GM23338 (cell line): Measurements from ENCODE around the gene GCAT.

ENCODE experiments used
- CREB1 ChIP-seq: fragments of 250-450 bp; sonication (Bioruptor Pico); IDR thresholded peaks from 2 replicates; pipeline ENCODE4 v1.5.0; 2020; ENCODE audit warnings: low read depth, mild to moderate bottlenecking, moderate library complexity
- EZH2 ChIP-seq: fragments of 200-600 bp; sonication (generic); IDR thresholded peaks from one replicate; pipeline ENCODE4 v1.8.0; 2017; ENCODE audit warnings: antibody characterized with exemption, mild to moderate bottlenecking, low read depth; ENCODE audit not compliant: unreplicated experiment
- EZH2phosphoT487 ChIP-seq: fragments of 200-600 bp; sonication (generic); IDR thresholded peaks from one replicate; pipeline ENCODE4 v1.8.1; 2018; ENCODE audit warnings: antibody characterized with exemption; ENCODE audit not compliant: unreplicated experiment
- JUNB ChIP-seq: IDR thresholded peaks from one replicate; pipeline ENCODE4 v1.6.1; 2016; ENCODE audit warnings: antibody characterized with exemption; ENCODE audit not compliant: unreplicated experiment
- NANOG ChIP-seq: IDR thresholded peaks from 2 replicates; pipeline ENCODE4 v1.6.1; 2016; ENCODE audit warnings: antibody characterized with exemption, borderline replicate concordance
- POLR2AphosphoS5 ChIP-seq: IDR thresholded peaks from 2 replicates; pipeline ENCODE4 v1.6.1; 2016; ENCODE audit warnings: antibody characterized with exemption, low read depth
- STAT1 ChIP-seq: IDR thresholded peaks from one replicate; pipeline ENCODE4 v1.6.1; 2016; ENCODE audit warnings: antibody characterized with exemption; ENCODE audit not compliant: unreplicated experiment
- ZNF114 ChIP-seq: fragments of 250-450 bp; sonication (Bioruptor Pico); IDR thresholded peaks from 2 replicates; pipeline ENCODE4 v1.5.0; 2020; ENCODE audit warnings: mild to moderate bottlenecking, moderate library complexity
- ZNF331 ChIP-seq: fragments of 250-450 bp; sonication (Bioruptor Pico); IDR thresholded peaks from 2 replicates; pipeline ENCODE4 v1.5.0; 2020; ENCODE audit warnings: low read depth, mild to moderate bottlenecking, moderate library complexity
- TF ChIP-seq, protein P1 (sequence below), 2 experiments: fragments of 200-600 bp in 1 of 2; sonication (generic) in 1 of 2; conservative IDR thresholded peaks; 2 replicates each; pipeline versions ENCODE4 v1.5.1 to v1.6.1; 2016 to 2017; ENCODE audit warnings: antibody characterized with exemption in 2 of 2, low read depth in 2 of 2, mild to moderate bottlenecking in 2 of 2, moderate library complexity in 1 of 2
- TF ChIP-seq, protein P2 (sequence below): IDR thresholded peaks from one replicate; pipeline ENCODE4 v1.6.1; 2018; ENCODE audit warnings: antibody characterized with exemption; ENCODE audit not compliant: unreplicated experiment
- TF ChIP-seq, protein P3 (sequence below): IDR thresholded peaks from 2 replicates; pipeline ENCODE4 v1.6.1; 2016; ENCODE audit warnings: antibody characterized with exemption
- TF ChIP-seq, protein P4 (sequence below): fragments of 250-450 bp; sonication (Bioruptor Pico); IDR thresholded peaks from 2 replicates; pipeline ENCODE4 v1.5.0; 2020; ENCODE audit warnings: mild to moderate bottlenecking, moderate library complexity

DNA sequence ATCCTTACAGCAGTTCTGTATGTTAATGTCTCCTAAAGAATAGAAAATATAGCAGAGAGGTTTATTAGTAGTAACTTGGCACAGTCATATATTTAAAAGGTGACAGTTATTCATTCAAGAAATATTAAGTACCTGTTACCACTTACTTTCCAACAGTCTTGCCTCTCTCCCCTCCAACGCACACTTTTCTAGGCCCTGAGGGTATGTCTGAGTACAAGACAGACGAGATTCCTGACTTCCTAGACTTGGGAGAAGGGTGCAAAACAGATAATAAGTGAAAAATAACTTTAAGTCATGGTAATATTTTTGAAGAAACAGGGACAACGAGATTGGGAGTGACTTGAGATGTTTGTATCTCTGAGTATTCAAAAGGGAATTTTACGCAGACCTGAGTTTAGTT, 43.1 kb downstream of the GCAT start:
- TF ChIP-seq JUNB (no peak), EZH2 (no peak), EZH2phosphoT487 (no peak), POLR2AphosphoS5 (no peak), NANOG (no peak), CREB1 (CRISPR knock-in tag) (no peak), STAT1 (no peak), ZNF331 (no peak), ZNF114 (no peak)
- TF ChIP-seq, protein P1, sequence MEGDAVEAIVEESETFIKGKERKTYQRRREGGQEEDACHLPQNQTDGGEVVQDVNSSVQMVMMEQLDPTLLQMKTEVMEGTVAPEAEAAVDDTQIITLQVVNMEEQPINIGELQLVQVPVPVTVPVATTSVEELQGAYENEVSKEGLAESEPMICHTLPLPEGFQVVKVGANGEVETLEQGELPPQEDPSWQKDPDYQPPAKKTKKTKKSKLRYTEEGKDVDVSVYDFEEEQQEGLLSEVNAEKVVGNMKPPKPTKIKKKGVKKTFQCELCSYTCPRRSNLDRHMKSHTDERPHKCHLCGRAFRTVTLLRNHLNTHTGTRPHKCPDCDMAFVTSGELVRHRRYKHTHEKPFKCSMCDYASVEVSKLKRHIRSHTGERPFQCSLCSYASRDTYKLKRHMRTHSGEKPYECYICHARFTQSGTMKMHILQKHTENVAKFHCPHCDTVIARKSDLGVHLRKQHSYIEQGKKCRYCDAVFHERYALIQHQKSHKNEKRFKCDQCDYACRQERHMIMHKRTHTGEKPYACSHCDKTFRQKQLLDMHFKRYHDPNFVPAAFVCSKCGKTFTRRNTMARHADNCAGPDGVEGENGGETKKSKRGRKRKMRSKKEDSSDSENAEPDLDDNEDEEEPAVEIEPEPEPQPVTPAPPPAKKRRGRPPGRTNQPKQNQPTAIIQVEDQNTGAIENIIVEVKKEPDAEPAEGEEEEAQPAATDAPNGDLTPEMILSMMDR (conservative IDR thresholded peaks at IDR 0.05; ENCODE audit: low read depth in 2 of 2), result no peak
- TF ChIP-seq, protein P2, sequence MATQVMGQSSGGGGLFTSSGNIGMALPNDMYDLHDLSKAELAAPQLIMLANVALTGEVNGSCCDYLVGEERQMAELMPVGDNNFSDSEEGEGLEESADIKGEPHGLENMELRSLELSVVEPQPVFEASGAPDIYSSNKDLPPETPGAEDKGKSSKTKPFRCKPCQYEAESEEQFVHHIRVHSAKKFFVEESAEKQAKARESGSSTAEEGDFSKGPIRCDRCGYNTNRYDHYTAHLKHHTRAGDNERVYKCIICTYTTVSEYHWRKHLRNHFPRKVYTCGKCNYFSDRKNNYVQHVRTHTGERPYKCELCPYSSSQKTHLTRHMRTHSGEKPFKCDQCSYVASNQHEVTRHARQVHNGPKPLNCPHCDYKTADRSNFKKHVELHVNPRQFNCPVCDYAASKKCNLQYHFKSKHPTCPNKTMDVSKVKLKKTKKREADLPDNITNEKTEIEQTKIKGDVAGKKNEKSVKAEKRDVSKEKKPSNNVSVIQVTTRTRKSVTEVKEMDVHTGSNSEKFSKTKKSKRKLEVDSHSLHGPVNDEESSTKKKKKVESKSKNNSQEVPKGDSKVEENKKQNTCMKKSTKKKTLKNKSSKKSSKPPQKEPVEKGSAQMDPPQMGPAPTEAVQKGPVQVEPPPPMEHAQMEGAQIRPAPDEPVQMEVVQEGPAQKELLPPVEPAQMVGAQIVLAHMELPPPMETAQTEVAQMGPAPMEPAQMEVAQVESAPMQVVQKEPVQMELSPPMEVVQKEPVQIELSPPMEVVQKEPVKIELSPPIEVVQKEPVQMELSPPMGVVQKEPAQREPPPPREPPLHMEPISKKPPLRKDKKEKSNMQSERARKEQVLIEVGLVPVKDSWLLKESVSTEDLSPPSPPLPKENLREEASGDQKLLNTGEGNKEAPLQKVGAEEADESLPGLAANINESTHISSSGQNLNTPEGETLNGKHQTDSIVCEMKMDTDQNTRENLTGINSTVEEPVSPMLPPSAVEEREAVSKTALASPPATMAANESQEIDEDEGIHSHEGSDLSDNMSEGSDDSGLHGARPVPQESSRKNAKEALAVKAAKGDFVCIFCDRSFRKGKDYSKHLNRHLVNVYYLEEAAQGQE, result no peak
- TF ChIP-seq, protein P3, sequence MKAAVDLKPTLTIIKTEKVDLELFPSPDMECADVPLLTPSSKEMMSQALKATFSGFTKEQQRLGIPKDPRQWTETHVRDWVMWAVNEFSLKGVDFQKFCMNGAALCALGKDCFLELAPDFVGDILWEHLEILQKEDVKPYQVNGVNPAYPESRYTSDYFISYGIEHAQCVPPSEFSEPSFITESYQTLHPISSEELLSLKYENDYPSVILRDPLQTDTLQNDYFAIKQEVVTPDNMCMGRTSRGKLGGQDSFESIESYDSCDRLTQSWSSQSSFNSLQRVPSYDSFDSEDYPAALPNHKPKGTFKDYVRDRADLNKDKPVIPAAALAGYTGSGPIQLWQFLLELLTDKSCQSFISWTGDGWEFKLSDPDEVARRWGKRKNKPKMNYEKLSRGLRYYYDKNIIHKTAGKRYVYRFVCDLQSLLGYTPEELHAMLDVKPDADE, result no peak
- TF ChIP-seq, protein P4, sequence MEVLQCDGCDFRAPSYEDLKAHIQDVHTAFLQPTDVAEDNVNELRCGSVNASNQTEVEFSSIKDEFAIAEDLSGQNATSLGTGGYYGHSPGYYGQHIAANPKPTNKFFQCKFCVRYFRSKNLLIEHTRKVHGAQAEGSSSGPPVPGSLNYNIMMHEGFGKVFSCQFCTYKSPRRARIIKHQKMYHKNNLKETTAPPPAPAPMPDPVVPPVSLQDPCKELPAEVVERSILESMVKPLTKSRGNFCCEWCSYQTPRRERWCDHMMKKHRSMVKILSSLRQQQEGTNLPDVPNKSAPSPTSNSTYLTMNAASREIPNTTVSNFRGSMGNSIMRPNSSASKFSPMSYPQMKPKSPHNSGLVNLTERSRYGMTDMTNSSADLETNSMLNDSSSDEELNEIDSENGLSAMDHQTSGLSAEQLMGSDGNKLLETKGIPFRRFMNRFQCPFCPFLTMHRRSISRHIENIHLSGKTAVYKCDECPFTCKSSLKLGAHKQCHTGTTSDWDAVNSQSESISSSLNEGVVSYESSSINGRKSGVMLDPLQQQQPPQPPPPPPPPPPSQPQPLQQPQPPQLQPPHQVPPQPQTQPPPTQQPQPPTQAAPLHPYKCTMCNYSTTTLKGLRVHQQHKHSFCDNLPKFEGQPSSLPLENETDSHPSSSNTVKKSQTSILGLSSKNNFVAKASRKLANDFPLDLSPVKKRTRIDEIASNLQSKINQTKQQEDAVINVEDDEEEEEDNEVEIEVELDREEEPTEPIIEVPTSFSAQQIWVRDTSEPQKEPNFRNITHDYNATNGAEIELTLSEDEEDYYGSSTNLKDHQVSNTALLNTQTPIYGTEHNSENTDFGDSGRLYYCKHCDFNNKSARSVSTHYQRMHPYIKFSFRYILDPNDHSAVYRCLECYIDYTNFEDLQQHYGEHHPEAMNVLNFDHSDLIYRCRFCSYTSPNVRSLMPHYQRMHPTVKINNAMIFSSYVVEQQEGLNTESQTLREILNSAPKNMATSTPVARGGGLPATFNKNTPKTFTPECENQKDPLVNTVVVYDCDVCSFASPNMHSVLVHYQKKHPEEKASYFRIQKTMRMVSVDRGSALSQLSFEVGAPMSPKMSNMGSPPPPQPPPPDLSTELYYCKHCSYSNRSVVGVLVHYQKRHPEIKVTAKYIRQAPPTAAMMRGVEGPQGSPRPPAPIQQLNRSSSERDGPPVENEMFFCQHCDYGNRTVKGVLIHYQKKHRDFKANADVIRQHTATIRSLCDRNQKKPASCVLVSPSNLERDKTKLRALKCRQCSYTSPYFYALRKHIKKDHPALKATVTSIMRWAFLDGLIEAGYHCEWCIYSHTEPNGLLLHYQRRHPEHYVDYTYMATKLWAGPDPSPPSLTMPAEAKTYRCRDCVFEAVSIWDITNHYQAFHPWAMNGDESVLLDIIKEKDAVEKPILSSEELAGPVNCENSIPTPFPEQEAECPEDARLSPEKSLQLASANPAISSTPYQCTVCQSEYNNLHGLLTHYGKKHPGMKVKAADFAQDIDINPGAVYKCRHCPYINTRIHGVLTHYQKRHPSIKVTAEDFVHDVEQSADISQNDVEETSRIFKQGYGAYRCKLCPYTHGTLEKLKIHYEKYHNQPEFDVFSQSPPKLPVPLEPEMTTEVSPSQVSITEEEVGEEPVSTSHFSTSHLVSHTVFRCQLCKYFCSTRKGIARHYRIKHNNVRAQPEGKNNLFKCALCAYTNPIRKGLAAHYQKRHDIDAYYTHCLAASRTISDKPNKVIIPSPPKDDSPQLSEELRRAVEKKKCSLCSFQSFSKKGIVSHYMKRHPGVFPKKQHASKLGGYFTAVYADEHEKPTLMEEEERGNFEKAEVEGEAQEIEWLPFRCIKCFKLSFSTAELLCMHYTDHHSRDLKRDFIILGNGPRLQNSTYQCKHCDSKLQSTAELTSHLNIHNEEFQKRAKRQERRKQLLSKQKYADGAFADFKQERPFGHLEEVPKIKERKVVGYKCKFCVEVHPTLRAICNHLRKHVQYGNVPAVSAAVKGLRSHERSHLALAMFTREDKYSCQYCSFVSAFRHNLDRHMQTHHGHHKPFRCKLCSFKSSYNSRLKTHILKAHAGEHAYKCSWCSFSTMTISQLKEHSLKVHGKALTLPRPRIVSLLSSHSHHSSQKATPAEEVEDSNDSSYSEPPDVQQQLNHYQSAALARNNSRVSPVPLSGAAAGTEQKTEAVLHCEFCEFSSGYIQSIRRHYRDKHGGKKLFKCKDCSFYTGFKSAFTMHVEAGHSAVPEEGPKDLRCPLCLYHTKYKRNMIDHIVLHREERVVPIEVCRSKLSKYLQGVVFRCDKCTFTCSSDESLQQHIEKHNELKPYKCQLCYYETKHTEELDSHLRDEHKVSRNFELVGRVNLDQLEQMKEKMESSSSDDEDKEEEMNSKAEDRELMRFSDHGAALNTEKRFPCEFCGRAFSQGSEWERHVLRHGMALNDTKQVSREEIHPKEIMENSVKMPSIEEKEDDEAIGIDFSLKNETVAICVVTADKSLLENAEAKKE (CRISPR knock-in tag), result no peak
